Stimulated activated CD4-positive, alpha-beta T cell treated with anti-CD3 and anti-CD28 coated beads, Interleukin-1b, Interleukin-23, amount 100 ng/mL, for 48 hours (primary cell): ENCODE data around the gene MGMT.

ENCODE experiments used
- DNase-seq: peaks from one replicate; pipeline ENCODE4 v3.0.0-alpha.2; 2020

Gene MGMT

GRCh38 chr10:129696636-129697035 lies 229.6 kb downstream of the MGMT start:
- DNase-seq: no peak

- DNase-seq: no peak
Measured at GRCh38 chr10:129697463-129698247, 230.6 kb downstream of the MGMT start.

GRCh38 chr10:129699722-129700340 lies 232.8 kb downstream of the MGMT start:
- DNase-seq: no peak

DNA sequence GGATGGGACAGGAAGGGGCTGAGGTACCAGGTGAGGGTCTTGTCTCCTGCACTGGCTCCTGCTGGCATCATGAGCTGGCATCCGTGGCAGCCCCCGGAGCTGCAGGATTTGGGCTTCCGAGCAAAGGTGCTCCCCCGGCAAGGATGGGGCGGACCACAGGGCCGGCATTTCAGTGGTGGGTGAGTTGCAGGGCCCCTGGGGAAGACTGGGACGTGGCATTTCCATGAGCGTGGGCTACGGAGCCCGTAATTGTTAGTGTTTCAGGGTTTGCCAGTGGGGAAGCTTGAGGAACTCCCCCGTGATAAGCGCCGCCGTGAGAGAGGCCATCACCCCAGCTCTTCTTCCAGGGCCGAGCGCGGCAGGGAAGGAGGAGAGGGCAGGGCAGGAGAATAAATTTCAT lies 235.6 kb downstream of the MGMT start:
- no peak for DNase-seq

- DNase-seq: no peak
Measured at GRCh38 chr10:129703287-129704137, 236.5 kb downstream of the MGMT start.

DNA sequence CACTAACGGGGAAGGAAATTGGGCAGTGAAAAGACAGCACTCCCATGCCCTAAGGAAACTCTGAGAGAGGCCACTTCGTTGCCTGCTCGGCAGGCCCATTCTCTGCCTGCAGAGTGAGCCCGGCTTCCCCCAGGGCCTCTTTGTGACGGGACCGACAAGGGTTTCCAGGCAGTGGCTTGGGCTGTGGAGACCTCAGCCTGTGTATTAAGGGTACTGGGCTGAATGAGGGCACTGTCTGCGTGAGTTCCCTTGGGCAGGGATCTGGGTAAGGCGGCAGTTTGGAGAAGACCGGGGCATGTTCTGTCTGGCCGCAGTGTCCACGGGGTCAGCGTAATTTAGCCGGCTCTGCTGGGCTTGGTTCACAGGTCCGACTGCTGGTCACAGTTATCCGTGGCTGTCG lies 237.2 kb downstream of the MGMT start:
- DNase-seq: no peak

DNA sequence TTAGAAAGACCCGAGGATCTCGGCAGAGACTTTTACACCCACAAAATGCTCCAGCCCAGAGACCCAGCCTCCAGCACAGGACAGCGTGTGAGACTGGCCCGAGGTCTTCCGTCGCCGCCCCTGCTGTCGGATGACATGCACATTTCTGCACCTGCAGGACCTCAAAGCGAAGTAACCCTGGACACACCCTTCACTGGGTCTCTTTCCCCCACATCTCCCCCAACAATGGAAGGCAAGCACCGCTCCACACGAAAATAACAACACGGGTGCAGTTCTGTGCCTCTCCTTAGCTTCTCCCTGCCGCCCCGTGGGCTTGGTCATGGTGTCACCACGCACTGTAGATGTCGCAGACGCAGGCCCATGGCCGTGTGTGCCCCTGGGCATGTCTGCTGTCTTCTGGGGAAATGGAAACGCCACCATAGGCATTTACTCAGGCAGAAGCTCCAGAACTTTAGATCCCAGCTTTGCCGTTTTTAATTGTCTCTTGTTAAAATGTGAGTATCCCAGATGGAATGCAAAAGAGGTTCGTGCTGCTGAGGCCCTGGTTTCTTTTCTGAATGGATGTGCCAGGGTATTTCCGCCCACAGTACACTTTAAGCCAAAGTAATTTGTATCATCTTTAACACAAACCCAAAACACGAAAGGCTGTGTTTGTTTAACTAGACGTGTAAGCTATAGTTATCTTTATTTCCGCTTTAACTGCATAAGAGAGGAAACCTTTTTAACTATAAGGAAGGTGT lies 237.9 kb downstream of the MGMT start:
- DNase-seq: no peak

DNA sequence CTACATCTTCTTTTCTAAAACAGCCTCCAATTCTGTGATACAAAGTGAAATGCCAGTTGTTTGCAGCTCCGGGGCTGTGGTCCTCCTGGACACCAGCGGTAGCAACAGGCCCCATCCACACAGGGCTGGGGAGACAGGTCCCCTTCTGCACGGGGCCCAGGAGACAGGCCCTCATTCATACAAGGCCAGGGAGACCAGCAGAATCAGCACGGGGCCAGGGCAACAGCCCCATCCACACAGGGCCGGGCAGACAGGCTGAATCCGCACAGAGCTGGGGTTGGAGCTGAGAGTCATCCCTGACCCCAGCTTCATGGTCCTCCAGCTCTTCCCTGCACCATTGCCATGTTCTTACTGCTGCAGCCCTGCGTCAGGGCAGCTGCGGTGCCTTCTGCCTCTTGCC lies 238.6 kb downstream of the MGMT start:
- DNase-seq: no peak

DNA sequence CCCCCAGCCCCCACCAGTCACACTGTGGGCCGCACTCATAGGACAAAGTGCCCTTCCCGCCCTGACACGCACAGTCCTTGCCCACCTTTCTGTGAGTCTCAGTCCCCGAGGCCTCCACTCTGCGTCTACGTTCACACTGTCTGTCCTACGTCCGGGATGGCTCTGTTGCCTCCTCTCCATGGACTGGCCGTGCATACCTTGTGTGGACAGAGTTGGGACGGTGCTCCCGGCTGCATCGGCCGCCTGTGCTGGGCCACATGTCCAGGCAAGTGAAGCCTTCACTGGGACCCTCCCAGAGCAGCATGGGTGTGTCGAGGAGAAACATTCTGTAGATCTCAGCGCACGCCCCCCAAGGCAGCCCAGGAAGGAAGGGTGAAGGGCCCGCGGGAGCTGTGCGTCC lies 239.0 kb downstream of the MGMT start:
- no peak for DNase-seq

DNA sequence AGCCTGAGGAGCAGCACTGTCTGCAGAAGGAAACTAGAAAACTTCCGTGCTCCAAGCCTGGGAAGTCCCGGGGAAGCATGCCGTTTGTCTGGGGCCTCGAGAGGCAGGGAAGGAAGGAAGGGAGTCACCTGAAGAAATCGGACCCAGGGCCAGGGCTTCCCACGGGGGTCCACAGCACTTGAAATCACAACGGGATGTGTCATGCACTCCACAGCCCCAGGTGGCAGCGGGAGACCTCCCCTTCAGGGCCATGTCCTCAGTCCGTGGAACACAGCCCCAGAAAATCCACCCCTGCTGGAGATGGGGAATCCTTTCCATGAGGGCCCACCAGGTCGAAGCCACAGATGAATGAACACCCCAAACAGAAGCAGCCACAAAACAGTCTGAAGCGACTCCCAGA lies 239.5 kb downstream of the MGMT start:
- no peak for DNase-seq

DNA sequence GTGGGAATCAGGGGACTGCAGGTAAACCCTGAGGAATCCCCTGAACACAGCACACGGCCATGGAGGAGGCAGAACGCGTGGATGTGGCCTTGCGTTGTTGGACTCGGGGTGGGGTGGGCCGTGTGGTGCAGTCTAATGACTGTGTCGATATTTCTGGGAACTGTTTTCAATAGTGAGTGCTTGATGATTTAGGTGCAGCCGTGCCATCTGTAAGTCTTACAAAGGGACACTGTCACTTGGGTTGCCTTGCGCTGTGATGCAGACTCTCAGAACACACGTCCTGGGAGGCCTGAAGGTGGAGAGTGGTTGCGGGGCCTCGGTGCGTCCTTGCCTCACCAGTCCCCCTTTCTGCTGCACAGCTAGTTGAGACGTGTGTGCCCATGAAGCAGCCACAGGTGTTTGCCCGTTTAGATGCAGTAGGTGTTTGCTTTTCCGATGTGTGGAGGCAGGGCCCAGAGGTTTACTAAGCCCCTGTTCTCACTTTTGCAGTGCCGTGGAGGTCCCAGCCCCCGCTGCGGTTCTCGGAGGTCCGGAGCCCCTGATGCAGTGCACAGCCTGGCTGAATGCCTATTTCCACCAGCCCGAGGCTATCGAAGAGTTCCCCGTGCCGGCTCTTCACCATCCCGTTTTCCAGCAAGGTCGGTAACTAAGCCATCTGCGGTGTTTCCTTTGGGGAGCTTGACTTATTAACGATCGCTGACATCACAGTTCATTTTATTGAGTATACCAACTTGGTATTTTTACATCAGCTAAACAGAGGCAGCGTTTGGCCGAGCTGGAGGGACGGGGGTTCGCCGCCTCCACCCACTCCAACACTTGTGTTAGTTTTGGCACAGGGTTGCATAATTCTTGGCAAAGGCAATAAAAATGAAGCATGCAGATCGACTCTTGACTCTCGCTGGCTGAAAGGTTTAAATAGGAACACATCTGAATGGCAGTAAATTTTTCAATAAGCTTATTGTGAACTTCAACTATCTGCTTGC lies 240.7 kb downstream of the MGMT start:
- DNase-seq: no peak

- no peak for DNase-seq
Measured at GRCh38 chr10:129709101-129709500, 242.1 kb downstream of the MGMT start.

GRCh38 chr10:129709627-129710509 lies 242.8 kb downstream of the MGMT start:
- no peak for DNase-seq

GRCh38 chr10:129710510-129710847 lies 243.4 kb downstream of the MGMT start:
- DNase-seq: no peak

DNA sequence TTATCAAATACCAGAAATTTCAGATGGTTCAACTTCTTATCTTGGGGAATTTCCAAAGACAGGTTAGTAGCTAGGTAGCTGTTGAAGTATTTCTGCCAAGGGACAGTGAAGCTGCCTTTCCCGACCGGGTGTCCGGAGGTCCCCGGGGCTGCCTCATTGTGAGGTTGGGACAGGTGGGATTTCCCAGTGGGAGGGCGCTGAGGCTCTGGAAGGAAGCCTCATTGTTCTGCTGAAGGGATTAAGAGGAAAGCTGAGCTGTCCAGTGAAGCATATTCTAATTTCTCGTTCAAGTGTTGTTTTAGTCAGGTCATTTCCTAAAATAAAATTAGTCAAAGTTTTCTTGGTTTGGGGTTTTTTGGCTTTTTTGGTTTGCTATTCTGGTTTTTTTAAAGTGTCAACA lies 244.2 kb downstream of the MGMT start:
- DNase-seq: no peak

DNA sequence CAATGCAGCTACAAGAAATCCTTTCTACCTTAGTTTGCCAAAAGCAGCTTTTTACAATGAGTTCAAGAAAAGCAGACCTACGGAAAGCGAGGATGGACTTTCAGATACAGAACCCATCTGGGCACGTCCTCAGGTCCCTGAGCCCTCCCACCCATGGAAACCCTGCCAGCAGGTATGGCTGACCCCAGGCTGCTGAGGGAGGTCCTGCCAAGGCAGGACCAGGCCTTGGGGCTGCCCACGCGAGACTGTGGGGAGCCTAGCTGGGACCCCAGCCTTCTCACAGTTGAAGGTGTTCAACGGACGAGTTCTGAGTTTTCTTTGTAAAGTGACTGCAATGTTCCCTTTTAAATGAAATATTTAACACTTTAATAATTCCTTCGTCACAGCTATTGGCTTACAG lies 245.0 kb downstream of the MGMT start:
- DNase-seq: no peak

GRCh38 chr10:129713659-129714265 lies 246.7 kb downstream of the MGMT start:
- DNase-seq: no peak

GRCh38 chr10:129715805-129716204 lies 248.8 kb downstream of the MGMT start:
- DNase-seq: no peak

- no peak for DNase-seq
Measured at GRCh38 chr10:129716211-129716681, 249.2 kb downstream of the MGMT start.

DNA sequence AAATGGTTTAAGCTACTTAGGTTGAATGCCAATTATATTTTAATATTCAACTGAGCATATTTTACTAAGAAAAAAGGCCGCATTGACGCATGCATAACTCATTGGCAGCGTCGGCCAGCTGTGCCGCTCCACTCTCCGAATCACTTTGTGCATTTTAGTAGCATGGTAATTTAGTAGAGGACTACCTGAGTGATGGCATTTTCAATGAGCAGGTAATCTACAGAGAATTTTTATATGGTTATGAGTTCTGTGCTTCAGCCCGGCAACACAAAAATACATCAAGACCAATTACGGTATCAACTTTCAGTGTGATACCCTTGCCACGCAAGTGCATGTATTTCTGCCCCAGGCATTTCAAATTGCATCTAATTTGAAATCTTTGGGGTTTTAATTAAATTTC lies 249.8 kb downstream of the MGMT start:
- DNase-seq: no peak
